Activated CD4-positive, alpha-beta T cell treated with anti-CD3 and anti-CD28 coated beads, Interleukin-2, amount 50 U/mL, for 24 hours (primary cell): ENCODE results near the gene POLN.

Source experiments
- DNase-seq, 2 donors: peaks; one replicate each; pipeline ENCODE4 v3.0.0-alpha.2; 2020; ENCODE audit warnings: low read depth in 1 of 2, low spot score in 1 of 2

The POLN gene

GRCh38 chr4:2263926-2264321, 22.0 kb upstream of the POLN start:
- no peak for DNase-seq

GRCh38 chr4:2262944-2263250, 21.0 kb upstream of the POLN start:
- DNase-seq: no peak

- DNase-seq: peak; percentile 94 to 95
These were observed 20.4 kb upstream of the POLN start for GRCh38 chr4:2262145-2262943.

- no peak for DNase-seq
These were observed 19.9 kb upstream of the POLN start, which contains the start of gene MXD4 for GRCh38 chr4:2261853-2262144. TSS of gene MXD4 (minus strand) at chr4:2262109. CDS start at chr4:2261980, 129 bp downstream.

DNA sequence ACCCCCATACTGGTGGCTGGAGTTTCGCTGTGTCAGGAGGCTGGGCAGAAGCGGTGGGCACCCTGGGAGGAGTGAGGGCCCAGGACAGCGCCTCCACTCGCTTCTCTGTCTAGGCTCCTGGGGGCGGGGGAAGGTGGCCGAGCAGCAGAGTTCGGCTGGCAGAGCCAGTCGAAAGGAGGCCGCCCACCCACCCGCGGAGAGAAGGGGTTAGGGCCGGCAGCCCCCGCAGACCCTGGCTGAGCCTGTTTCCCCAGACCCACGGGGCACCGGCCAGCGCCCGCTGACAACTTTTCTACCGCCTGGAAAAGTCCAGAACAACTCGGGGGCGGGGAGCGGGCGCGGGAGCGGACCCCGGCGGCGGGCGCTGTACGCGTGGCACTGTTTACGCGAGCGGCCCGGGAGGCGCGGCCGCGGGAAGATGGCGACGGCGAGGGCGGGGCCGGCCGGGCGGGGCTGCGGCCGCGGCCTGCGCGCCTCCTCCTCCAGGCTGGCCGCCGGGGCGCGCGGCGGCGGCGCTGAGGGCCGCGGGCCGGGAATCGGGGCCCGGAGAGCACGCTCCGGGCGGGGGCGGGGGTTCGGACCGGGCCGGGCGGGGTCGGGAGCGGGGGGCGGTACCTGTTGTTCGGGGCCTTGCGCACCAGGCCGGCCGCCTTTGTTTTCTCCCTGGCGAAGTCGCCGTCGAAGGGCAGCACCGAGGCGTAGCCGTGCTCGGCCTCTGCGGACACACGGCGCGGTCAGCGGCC, 19.4 kb upstream of the POLN start:
- peak in 1 of 2 donors; percentile 23 for DNase-seq

- no peak for DNase-seq
These were observed 18.6 kb upstream of the POLN start for GRCh38 chr4:2260344-2261109.

DNA sequence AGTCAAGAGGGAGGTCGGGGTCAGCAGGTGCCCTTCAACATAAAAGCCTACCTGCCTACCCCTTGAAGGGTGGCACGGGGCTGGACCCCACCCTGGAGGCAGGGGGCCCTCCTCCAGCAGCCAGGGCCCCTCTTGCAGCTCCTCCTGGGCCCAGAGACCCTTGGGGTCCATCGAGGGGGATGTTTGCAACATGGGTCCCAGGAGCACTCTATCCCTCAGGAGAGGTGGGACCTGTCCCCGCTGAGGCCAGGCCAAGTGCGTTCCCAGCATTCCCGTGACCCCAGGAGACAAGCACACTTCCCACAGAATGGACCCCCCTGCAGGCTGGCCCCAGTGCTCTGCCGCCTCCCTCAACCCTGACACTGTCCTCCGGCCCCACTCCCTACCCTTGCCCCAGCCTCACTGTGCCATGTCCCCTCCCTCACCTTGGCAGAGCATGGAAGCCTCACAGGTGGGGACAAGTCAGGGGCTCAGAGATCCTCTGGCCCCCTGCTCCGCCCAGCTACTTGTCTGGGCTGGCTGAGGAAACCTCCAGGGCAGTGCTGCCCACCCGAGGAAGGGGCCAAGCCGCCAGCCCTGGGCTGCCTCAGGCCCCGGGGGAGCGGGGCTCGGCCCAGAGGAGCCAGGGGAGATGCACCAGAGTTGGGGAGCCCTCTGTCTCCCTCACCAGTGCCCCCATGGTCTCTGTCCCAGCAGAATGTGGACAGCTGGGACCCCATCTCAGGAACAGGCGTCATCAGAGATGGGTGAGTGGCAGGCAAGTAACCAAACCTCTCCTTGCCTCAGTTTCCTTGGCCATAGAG, 17.8 kb upstream of the POLN start:
- DNase-seq: no peak

GRCh38 chr4:2259036-2259540, 17.2 kb upstream of the POLN start:
- no peak for DNase-seq

GRCh38 chr4:2258091-2259035, 16.4 kb upstream of the POLN start:
- no peak for DNase-seq

GRCh38 chr4:2257361-2258081, 15.6 kb upstream of the POLN start:
- DNase-seq: no peak

DNA sequence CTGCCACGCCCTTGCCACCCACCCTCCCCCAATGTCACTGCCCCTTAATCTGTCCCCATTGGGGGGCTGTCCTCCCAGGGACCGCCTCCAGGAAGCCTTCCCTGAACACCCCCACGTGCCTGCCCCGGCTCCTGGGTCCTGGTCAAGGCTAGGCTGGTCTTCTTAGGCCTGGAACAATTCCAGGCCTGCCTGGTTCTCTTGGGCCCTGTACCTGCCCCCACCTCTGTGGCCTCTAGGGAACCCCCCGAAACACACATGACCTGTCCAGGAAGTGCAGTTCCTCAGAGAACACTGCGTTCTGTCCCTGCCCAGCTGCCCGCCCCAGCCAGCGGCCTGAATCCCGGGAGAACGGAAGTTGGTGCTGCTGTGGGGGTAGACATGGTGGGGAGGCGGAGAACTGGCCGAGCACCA, 14.9 kb upstream of the POLN start:
- no peak for DNase-seq

GRCh38 chr4:2256156-2256731, 14.3 kb upstream of the POLN start:
- DNase-seq: no peak

- DNase-seq: no peak
These were observed 13.7 kb upstream of the POLN start for GRCh38 chr4:2255501-2256155.

GRCh38 chr4:2254665-2255500, 13.0 kb upstream of the POLN start:
- DNase-seq: no peak

- no peak for DNase-seq
These were observed 11.5 kb upstream of the POLN start for GRCh38 chr4:2253160-2254084.

DNA sequence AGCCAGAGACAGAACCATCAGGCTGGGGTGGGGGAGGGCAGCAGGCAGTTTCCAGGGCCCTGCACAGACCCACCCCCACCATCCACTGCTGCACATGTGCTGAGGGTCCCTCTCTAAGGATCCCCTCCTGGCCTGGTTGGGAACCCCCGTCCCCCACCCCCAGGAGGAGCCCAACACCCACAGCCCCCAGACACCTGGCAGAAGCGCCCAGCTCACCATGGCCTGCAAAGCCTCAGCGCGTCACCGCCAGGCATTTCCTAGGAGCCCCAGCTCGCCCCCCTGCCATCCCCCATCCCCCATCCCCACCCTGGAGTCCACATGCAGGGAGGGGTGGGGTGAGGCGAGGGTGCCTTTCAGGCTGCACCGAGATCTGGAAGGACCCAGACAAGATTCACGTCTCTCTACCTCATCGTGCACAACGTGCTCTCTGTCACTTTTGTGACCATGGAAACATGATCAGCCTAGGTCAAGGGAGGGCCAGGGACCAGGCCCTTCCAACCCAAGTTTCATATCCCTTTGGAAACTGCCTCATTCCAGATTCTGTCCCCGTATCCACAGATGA, 10.7 kb upstream of the POLN start:
- no peak for DNase-seq
